DOHH2 (cell line): ENCODE measurements around the gene HTR1E.

Source experiments
- H3F3A ChIP-seq: fragments of 200-600 bp; sonication (generic), shearing (Covaris generic); 2 replicates; pipeline ENCODE4 v1.6.0; 2016; ENCODE audit warnings: antibody characterized with exemption, mild to moderate bottlenecking; ENCODE audit not compliant: control insufficient read depth, insufficient read depth
- H3K27ac ChIP-seq: fragments of 200-600 bp; sonication (generic); 2 replicates; pipeline ENCODE4 v1.5.1; 2014; ENCODE audit warnings: low read depth, mild to moderate bottlenecking, low read length, moderate library complexity
- H3K27me3 ChIP-seq: fragments of 200-600 bp; sonication (generic); 2 replicates; pipeline ENCODE4 v1.6.1; 2014; ENCODE audit warnings: mild to moderate bottlenecking, low read length, mixed read lengths; ENCODE audit not compliant: control insufficient read depth
- H3K36me3 ChIP-seq: fragments of 200-600 bp; sonication (generic); 2 replicates; pipeline ENCODE4 v1.6.1; 2014; ENCODE audit warnings: mild to moderate bottlenecking, low read length, moderate library complexity, mixed read lengths; ENCODE audit not compliant: control insufficient read depth
- H3K4me1 ChIP-seq: fragments of 200-600 bp; sonication (generic); 2 replicates; pipeline ENCODE4 v1.6.1; 2014; ENCODE audit warnings: mild to moderate bottlenecking, low read length, mixed read lengths; ENCODE audit not compliant: control insufficient read depth
- H3K4me2 ChIP-seq: fragments of 200-600 bp; sonication (generic); 2 replicates; pipeline ENCODE4 v1.6.0; 2014; ENCODE audit warnings: mild to moderate bottlenecking, low read length, moderate library complexity
- H3K4me3 ChIP-seq: fragments of 200-600 bp; sonication (generic); 2 replicates; pipeline ENCODE4 v1.5.1; 2014; ENCODE audit warnings: mild to moderate bottlenecking, low read length, mixed read lengths
- H3K79me2 ChIP-seq: fragments of 200-600 bp; sonication (generic); 2 replicates; pipeline ENCODE4 v1.6.1; 2014; ENCODE audit warnings: mild to moderate bottlenecking, low read length, mixed read lengths; ENCODE audit not compliant: control insufficient read depth
- H3K9me2 ChIP-seq: fragments of 200-600 bp; sonication (generic); replicated peaks from 2 replicates; pipeline ENCODE4 v1.6.1; 2014; ENCODE audit warnings: mild to moderate bottlenecking, low read length, mixed read lengths; ENCODE audit not compliant: control insufficient read depth
- H3K9me3 ChIP-seq: fragments of 200-600 bp; sonication (generic); 2 replicates; pipeline ENCODE4 v1.6.1; 2014; ENCODE audit warnings: antibody characterized with exemption, low read length, mixed read lengths; ENCODE audit not compliant: control insufficient read depth, insufficient read depth
- H4K20me1 ChIP-seq: fragments of 200-600 bp; sonication (generic); 2 replicates; pipeline ENCODE4 v1.6.0; 2014; ENCODE audit warnings: low read depth, mild to moderate bottlenecking, antibody characterized with exemption, low read length, moderate library complexity; ENCODE audit not compliant: control insufficient read depth, insufficient read depth
- CTCF ChIP-seq: fragments of 200-600 bp; sonication (generic); IDR thresholded peaks from one replicate; pipeline ENCODE4 v1.5.1; 2014; ENCODE audit warnings: antibody characterized with exemption, mild to moderate bottlenecking, low read depth, low read length; ENCODE audit not compliant: poor library complexity, severe bottlenecking
- EZH2phosphoT487 ChIP-seq: fragments of 200-600 bp; sonication (generic); IDR thresholded peaks from 2 replicates; pipeline ENCODE4 v1.6.1; 2017; ENCODE audit warnings: borderline replicate concordance, mild to moderate bottlenecking, antibody characterized with exemption, low read length, moderate library complexity, mixed read lengths

HTR1E gene

GRCh38 chr6:87029711-87030314 lies 92.5 kb downstream of the HTR1E start:
- no peak overlapping the region for H3K4me2 ChIP-seq
- TF ChIP-seq EZH2phosphoT487 (no peak), CTCF (peak; percentile 76)
- H3K9me2 ChIP-seq = no peaks in the 10 kb centered on the region
- peaks cover 18% of the 10 kb centered on the region; the same call in 1 of the 2 replicates for H3K27me3 ChIP-seq
- no peaks in the 10 kb centered on the region for H3K79me2 ChIP-seq
- no peak overlapping the region for H3K27ac ChIP-seq
- no peaks in the 10 kb centered on the region for H4K20me1 ChIP-seq
- H3K9me3 ChIP-seq = no peaks in the 10 kb centered on the region
- H3F3A ChIP-seq = no peaks in the 10 kb centered on the region
- no peaks in the 10 kb centered on the region for H3K36me3 ChIP-seq
- no peaks in the 10 kb centered on the region for H3K4me1 ChIP-seq
- H3K4me3 ChIP-seq = no peak overlapping the region

DNA sequence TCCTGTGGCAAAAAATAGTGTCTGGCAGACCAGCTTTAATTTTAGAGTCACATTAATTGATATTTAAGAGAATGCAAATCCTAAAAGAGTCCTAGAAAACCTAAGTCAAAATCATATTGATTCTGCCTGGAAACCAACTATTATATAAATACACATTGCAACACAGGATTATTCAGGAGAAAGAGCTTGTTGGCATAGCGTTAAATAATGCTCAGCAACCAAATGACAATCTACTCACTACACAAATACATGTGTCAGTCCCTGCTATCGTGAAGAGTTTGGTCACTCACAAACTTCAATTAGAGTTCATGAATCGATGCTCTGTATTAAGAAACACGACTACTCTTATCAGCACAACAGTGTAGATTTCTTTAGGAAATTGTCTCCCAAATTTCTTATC lies 103.4 kb downstream of the HTR1E start:
- Histone ChIP-seq H3K79me2 (no peaks in the 10 kb centered on the region), H3K9me3 (no peaks in the 10 kb centered on the region), H4K20me1 (no peaks in the 10 kb centered on the region), H3K9me2 (no peaks in the 10 kb centered on the region), H3K27me3 (no peaks in the 10 kb centered on the region), H3K4me3 (no peak overlapping the region), H3K4me1 (no peaks in the 10 kb centered on the region), H3K27ac (no peak overlapping the region), H3F3A (no peaks in the 10 kb centered on the region), H3K36me3 (no peaks in the 10 kb centered on the region), H3K4me2 (no peak overlapping the region)
- TF ChIP-seq EZH2phosphoT487 (no peak), CTCF (no peak)

DNA sequence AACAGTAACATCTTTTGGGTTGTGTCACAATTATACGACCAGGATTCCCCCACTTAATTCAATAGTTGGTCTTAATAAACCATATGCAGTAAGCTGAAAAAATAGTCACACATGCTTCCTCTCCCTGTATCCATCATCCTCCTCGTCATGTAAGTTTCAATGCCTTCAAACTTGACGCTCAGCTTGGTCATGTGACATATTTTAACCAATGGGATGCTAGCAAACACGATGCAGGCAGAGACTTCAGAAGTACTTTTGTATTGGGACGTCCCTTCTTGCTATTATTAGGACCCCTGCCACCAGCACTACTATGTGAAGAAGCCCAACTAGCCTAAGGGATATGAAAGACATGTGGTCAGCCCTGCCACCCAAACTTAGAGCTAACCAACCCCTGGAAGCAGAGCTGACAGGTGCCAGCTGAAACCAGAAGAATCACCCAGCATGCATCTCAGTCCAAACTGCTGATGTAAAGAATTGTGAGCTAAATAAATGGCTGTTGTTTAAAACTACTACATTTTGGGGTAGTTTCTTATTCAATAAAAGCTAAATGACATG lies 108.3 kb downstream of the HTR1E start:
- Histone ChIP-seq H3K4me3 (no peak overlapping the region), H3F3A (no peaks in the 10 kb centered on the region), H3K9me3 (no peaks in the 10 kb centered on the region), H3K27me3 (no peaks in the 10 kb centered on the region), H4K20me1 (no peaks in the 10 kb centered on the region), H3K36me3 (no peaks in the 10 kb centered on the region), H3K9me2 (no peaks in the 10 kb centered on the region), H3K4me1 (peaks cover 6% of the 10 kb centered on the region), H3K79me2 (no peaks in the 10 kb centered on the region), H3K4me2 (no peak overlapping the region), H3K27ac (no peak overlapping the region)
- no peak for TF ChIP-seq CTCF
- TF ChIP-seq EZH2phosphoT487 = no peak
